Tibial artery (tissue), 4 donors: Measurements from ENCODE around the gene ZNF407.

Experiments
- DNase-seq, 2 donors: peaks; one replicate each; pipeline ENCODE4 v3.0.0-alpha.2; 2019
- H3K27ac ChIP-seq, 2 donors: fragments of 200-600 bp; sonication (generic) in 1 of 2; 1 replicate in 1 of 2; 2 replicates in 1 of 2; pipeline ENCODE4 v1.5.1; 2018 to 2019; ENCODE audit warnings: mild to moderate bottlenecking in 1 of 2
- H3K27me3 ChIP-seq, 2 donors: fragments of 200-600 bp; sonication (generic) in 1 of 2; one replicate each; pipeline versions ENCODE4 v1.5.1 to v1.6.0; 2016 to 2019
- H3K36me3 ChIP-seq, 3 donors: fragments of 200-600 bp; sonication (generic) in 2 of 3; one replicate each; pipeline ENCODE4 v1.5.1; 2016 to 2019; ENCODE audit warnings: mild to moderate bottlenecking in 2 of 3
- H3K4me1 ChIP-seq, 4 donors: fragments of 200-600 bp; sonication (generic) in 2 of 4; 1 replicate in 3 of 4; 2 replicates in 1 of 4; pipeline ENCODE4 v1.5.1; 2016 to 2019
- H3K4me3 ChIP-seq, 2 donors: fragments of 200-600 bp; sonication (generic) in 1 of 2; 1 replicate in 1 of 2; 2 replicates in 1 of 2; pipeline ENCODE4 v1.5.1; 2018 to 2019; ENCODE audit warnings: mild to moderate bottlenecking in 2 of 2
- H3K9me3 ChIP-seq, 3 donors: fragments of 200-600 bp; sonication (generic) in 1 of 3; one replicate each; pipeline ENCODE4 v1.5.1; 2016 to 2019
- intact Hi-C: fragments of 100-400 bp; cut with DNase I; formaldehyde crosslinking; loops from one replicate; pipeline ENCODE4 v1.15.0; 2023; ENCODE audit warnings: low total_unique reads
- TF ChIP-seq, protein P1 (sequence below), 2 experiments: fragments of 200-600 bp in 1 of 2; fragments of 450-650 bp in 1 of 2; IDR thresholded peaks; one replicate each; pipeline ENCODE4 v1.5.1; 2017 to 2019; ENCODE audit warnings: antibody characterized with exemption in 2 of 2, mild to moderate bottlenecking in 1 of 2, moderate library complexity in 1 of 2

Gene ZNF407

GRCh38 chr18:75112186-75113096 is 514.8 kb downstream of the ZNF407 start:
- no peaks in the 10 kb centered on the region for H3K4me1 ChIP-seq
- intact Hi-C loops = no loop called here
- TF ChIP-seq, protein P1, sequence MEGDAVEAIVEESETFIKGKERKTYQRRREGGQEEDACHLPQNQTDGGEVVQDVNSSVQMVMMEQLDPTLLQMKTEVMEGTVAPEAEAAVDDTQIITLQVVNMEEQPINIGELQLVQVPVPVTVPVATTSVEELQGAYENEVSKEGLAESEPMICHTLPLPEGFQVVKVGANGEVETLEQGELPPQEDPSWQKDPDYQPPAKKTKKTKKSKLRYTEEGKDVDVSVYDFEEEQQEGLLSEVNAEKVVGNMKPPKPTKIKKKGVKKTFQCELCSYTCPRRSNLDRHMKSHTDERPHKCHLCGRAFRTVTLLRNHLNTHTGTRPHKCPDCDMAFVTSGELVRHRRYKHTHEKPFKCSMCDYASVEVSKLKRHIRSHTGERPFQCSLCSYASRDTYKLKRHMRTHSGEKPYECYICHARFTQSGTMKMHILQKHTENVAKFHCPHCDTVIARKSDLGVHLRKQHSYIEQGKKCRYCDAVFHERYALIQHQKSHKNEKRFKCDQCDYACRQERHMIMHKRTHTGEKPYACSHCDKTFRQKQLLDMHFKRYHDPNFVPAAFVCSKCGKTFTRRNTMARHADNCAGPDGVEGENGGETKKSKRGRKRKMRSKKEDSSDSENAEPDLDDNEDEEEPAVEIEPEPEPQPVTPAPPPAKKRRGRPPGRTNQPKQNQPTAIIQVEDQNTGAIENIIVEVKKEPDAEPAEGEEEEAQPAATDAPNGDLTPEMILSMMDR (IDR thresholded peaks at IDR 0.05) = no peak

DNA sequence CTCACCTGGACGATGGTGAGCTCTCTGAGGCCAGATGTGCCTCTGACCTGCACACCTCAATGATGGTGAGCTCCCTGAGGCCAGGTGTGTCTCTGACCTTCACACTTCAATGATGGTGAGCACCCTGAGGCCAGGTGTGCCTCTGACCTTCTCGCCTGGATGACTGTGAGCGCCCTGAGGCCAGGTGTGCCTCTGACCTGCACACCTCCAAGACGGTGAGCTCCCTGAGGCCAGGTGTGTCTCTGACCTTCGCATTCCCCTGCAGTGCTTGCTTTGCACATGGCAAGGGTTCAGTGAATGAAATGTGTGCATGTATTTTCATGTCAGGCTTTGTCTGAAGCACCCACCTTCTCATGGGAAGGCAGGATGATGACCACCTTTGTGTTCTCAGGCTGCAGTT is 515.8 kb downstream of the ZNF407 start:
- Histone ChIP-seq H3K36me3 (no peaks in the 10 kb centered on the region), H3K27ac (no peak overlapping the region), H3K4me3 (no peak overlapping the region), H3K4me1 (no peaks in the 10 kb centered on the region), H3K27me3 (peaks cover 0 to 25% of the 10 kb centered on the region in 2 donors), H3K9me3 (no peaks in the 10 kb centered on the region)
- TF ChIP-seq, protein P1 (IDR thresholded peaks at IDR 0.05) = no peak
- intact Hi-C loops = no loop called here
- no peak for DNase-seq

More at GRCh38 chr18:75112186-75113096, 514.8 kb downstream of the ZNF407 start:
- no peak for DNase-seq
- H3K27ac ChIP-seq = no peak overlapping the region
- H3K27me3 ChIP-seq = peaks cover 0 to 33% of the 10 kb centered on the region in 2 donors
- no peaks in the 10 kb centered on the region for H3K36me3 ChIP-seq
- no peaks in the 10 kb centered on the region for H3K9me3 ChIP-seq
- no peak overlapping the region for H3K4me3 ChIP-seq

- no peaks in the 10 kb centered on the region for H3K9me3 ChIP-seq
- H3K27ac ChIP-seq = no peak overlapping the region
- intact Hi-C loops = no loop called here
- TF ChIP-seq, protein P1 (IDR thresholded peaks at IDR 0.05) = no peak
- DNase-seq = no peak
- no peak overlapping the region for H3K4me3 ChIP-seq
- H3K27me3 ChIP-seq = peaks cover 0 to 22% of the 10 kb centered on the region in 2 donors
- no peaks in the 10 kb centered on the region for H3K4me1 ChIP-seq
- H3K36me3 ChIP-seq = no peaks in the 10 kb centered on the region
These were observed 516.6 kb downstream of the ZNF407 start for GRCh38 chr18:75114231-75114764.
